ENCODE results near the gene ADGRV1. TPM values are rescaled to one million over a fixed set of nuclear protein-coding genes. Genes with fewer than 3 reads are reported as not detected.

ADGRV1 gene
- total and polyA plus RNA-seq, 9 of the 15 experiments (the other 6 are each of a cell fraction or from before 2014, with no cell fraction given), result 21.7 to 156 (median 58.2) TPM

- TF ChIP-seq, protein P1, sequence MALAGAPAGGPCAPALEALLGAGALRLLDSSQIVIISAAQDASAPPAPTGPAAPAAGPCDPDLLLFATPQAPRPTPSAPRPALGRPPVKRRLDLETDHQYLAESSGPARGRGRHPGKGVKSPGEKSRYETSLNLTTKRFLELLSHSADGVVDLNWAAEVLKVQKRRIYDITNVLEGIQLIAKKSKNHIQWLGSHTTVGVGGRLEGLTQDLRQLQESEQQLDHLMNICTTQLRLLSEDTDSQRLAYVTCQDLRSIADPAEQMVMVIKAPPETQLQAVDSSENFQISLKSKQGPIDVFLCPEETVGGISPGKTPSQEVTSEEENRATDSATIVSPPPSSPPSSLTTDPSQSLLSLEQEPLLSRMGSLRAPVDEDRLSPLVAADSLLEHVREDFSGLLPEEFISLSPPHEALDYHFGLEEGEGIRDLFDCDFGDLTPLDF (CRISPR knock-in tag; IDR thresholded peaks at IDR 0.05), result no peak
- TF ChIP-seq CBX8 (IDR thresholded peaks at IDR 0.05; ENCODE audit: borderline replicate concordance, extremely low read depth, low read depth, low read length, poor library complexity, severe bottlenecking) (no peak), PHB2 (IDR thresholded peaks at IDR 0.05; ENCODE audit: low read depth) (0 out of 2 replicates have a peak, but pooled peaks have one; percentile 12), ARNT (IDR thresholded peaks at IDR 0.05) (peak in 1 of 2 experiments; percentile 40; a peak in 2 of 4 replicates), BACH1 (tag; IDR thresholded peaks at IDR 0.05) (peak; percentile 68; the same call in 1 of the 2 replicates), ZNF609 (CRISPR knock-in tag; IDR thresholded peaks at IDR 0.05; ENCODE audit: borderline replicate concordance) (0 out of 2 replicates have a peak, but pooled peaks have one; percentile 73), JUND (IDR thresholded peaks at IDR 0.05; ENCODE audit: borderline replicate concordance, low read depth, low read length) (peak; percentile 33; the same call in 1 of the 2 replicates), JUND (tag; IDR thresholded peaks at IDR 0.05; ENCODE audit: borderline replicate concordance, low read depth, low read length) (peak; percentile 52; the same call in 2 of the 3 replicates), ZNF41 (CRISPR knock-in tag; conservative IDR thresholded peaks at IDR 0.05) (no peak), PCBP1 (IDR thresholded peaks at IDR 0.05; ENCODE audit: low read depth, low read length, poor library complexity, severe bottlenecking) (no peak), ZNF217 (CRISPR knock-in tag; IDR thresholded peaks at IDR 0.05) (no peak), SMAD3 (CRISPR knock-in tag; conservative IDR thresholded peaks at IDR 0.05) (no peak), YY1 (IDR thresholded peaks at IDR 0.05; ENCODE audit: borderline replicate concordance in 1 of 3, control insufficient read depth in 1 of 3, extremely low read depth in 1 of 3, insufficient read depth in 3 of 3, insufficient read length in 1 of 3, insufficient replicate concordance in 2 of 3, low read depth in 1 of 3, low read length in 2 of 3) (no peak), CREB3 (tag; conservative IDR thresholded peaks at IDR 0.05; ENCODE audit: low read depth) (no peak), GTF2A2 (tag; IDR thresholded peaks at IDR 0.05) (no peak)
- TF ChIP-seq, protein P2, sequence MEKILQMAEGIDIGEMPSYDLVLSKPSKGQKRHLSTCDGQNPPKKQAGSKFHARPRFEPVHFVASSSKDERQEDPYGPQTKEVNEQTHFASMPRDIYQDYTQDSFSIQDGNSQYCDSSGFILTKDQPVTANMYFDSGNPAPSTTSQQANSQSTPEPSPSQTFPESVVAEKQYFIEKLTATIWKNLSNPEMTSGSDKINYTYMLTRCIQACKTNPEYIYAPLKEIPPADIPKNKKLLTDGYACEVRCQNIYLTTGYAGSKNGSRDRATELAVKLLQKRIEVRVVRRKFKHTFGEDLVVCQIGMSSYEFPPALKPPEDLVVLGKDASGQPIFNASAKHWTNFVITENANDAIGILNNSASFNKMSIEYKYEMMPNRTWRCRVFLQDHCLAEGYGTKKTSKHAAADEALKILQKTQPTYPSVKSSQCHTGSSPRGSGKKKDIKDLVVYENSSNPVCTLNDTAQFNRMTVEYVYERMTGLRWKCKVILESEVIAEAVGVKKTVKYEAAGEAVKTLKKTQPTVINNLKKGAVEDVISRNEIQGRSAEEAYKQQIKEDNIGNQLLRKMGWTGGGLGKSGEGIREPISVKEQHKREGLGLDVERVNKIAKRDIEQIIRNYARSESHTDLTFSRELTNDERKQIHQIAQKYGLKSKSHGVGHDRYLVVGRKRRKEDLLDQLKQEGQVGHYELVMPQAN (IDR thresholded peaks at IDR 0.05; ENCODE audit: borderline replicate concordance), result peak; percentile 16; the same call in 1 of the 2 replicates
These were observed 28.5 kb upstream of the ADGRV1 start (continued) for GRCh38 chr5:90529939-90530677.

Data from K562 (cell line).